Prostate gland (tissue), 2 donors: ENCODE data around the gene TLR9. TPM values are rescaled to one million over a fixed set of nuclear protein-coding genes. Genes with fewer than 3 reads are reported as not detected.
A peak's percentile ranks its signal among the peaks of the same experiment; 100 is the strongest.

Experiments
- DNase-seq: peaks from one replicate; pipeline ENCODE4 v3.0.0-alpha.2; 2019; ENCODE audit warnings: low spot score
- H3K27ac ChIP-seq, 2 donors: fragments of 200-600 bp; sonication (generic); 2 replicates each; pipeline ENCODE4 v1.5.1; 2017 to 2019
- H3K27me3 ChIP-seq: fragments of 200-600 bp; sonication (generic); replicated peaks from 2 replicates; pipeline ENCODE4 v1.5.1; 2019; ENCODE audit not compliant: insufficient read depth
- H3K36me3 ChIP-seq, 2 donors: fragments of 200-600 bp; sonication (generic); 1 replicate in 1 of 2; 2 replicates in 1 of 2; pipeline versions ENCODE4 v1.5.1 to v1.8.1; 2017 to 2019
- H3K4me1 ChIP-seq: fragments of 200-600 bp; sonication (generic); replicated peaks from 2 replicates; pipeline ENCODE4 v1.5.1; 2019
- H3K4me3 ChIP-seq, 2 donors: fragments of 200-600 bp; sonication (generic); 2 replicates each; pipeline ENCODE4 v1.5.1; 2017 to 2019
- H3K9me3 ChIP-seq: fragments of 200-600 bp; sonication (generic); 2 replicates; pipeline ENCODE4 v1.5.1; 2017
- POLR2A ChIP-seq: fragments of 450-650 bp; IDR thresholded peaks from one replicate; pipeline ENCODE4 v1.6.1; 2016; ENCODE audit warnings: antibody characterized with exemption, mild to moderate bottlenecking
- POLR2AphosphoS5 ChIP-seq: sonication (generic); formaldehyde crosslinking; IDR thresholded peaks from one replicate; pipeline ENCODE4 v1.6.1; 2017; ENCODE audit warnings: antibody characterized with exemption
- WGBS: methylation state at CpG from one replicate; pipeline ENCODE4 v1.1.5; 2018; 5-methylcytosine and 5-hydroxymethylcytosine counted together
- intact Hi-C: fragments of 100-400 bp; cut with DNase I; formaldehyde crosslinking; loops from one replicate; pipeline ENCODE4 v1.14.2; 2022
- total RNA-seq, 2 donors: library from RNA; depleted of rRNA; stranded (reverse); fragments of >200 nt; gene quantifications; one replicate each; pipeline ENCODE4 v1.1.0, GENCODE V29; 2016
- TF ChIP-seq, protein P1 (sequence below), 4 experiments: fragments of 200-600 bp in 2 of 4; fragments of 450-650 bp in 2 of 4; sonication (generic) in 2 of 4; IDR thresholded peaks; 1 replicate in 3 of 4; 2 replicates in 1 of 4; pipeline ENCODE4 v1.5.1; 2016 to 2019; ENCODE audit warnings: antibody characterized with exemption in 4 of 4, mild to moderate bottlenecking in 2 of 4, moderate library complexity in 2 of 4

TLR9 gene
- total RNA-seq, 2 donors from 2014 or later, result 0.17 TPM; not detected in 1

DNA sequence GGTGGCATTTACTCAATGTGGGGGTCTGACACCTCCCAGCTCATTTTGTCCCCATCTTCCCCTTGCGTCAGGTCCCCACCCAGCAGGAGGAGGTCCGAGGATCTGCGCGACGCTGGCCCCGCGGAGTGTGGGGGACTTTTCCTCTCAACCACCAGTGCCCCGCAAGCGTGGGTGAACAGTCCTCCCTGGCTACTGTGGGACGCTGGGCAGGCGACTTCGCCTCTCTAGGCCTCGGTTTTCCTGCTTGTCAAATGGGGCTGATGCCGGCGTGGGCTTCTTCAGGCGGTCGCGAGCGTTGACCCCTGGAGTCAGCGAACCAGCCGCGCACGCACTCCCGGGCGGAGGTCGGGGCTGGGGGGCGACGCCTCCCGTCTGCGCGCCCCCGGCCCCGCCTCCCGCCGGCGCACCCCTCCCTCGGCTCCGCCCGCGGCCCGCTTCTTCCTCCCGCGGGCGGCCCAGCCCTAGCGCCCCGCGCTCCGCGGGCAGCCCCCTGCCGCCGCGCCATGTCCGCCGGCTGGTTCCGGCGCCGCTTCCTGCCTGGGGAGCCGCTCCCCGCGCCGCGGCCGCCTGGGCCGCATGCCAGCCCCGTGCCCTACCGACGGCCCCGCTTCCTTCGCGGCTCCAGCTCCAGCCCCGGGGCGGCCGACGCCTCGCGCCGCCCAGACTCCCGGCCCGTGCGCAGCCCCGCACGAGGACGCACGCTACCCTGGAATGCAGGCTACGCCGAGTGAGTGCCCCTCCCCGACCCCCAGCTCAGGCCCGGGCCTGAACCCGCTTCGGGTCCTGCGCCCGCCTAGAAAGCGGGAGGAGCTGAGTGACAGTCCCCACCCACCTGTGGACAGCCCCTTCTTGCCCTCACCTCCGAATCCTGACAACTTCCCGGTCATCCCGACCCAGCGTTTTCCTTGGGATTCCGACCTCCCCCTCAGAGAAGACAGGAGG is 20.1 kb upstream of the TLR9 start, which contains the start of gene PPM1M:
TSS of gene PPM1M (plus strand) at position 438 of the 942 bp plus-strand sequence. CDS start at position 504, 66 bp downstream.
- no peak for TF ChIP-seq POLR2AphosphoS5
- TF ChIP-seq POLR2A, result no peak
- TF ChIP-seq, protein P1, sequence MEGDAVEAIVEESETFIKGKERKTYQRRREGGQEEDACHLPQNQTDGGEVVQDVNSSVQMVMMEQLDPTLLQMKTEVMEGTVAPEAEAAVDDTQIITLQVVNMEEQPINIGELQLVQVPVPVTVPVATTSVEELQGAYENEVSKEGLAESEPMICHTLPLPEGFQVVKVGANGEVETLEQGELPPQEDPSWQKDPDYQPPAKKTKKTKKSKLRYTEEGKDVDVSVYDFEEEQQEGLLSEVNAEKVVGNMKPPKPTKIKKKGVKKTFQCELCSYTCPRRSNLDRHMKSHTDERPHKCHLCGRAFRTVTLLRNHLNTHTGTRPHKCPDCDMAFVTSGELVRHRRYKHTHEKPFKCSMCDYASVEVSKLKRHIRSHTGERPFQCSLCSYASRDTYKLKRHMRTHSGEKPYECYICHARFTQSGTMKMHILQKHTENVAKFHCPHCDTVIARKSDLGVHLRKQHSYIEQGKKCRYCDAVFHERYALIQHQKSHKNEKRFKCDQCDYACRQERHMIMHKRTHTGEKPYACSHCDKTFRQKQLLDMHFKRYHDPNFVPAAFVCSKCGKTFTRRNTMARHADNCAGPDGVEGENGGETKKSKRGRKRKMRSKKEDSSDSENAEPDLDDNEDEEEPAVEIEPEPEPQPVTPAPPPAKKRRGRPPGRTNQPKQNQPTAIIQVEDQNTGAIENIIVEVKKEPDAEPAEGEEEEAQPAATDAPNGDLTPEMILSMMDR (IDR thresholded peaks at IDR 0.05), result no peak
- no peak for DNase-seq
- no peaks in the 10 kb centered on the region for H3K27me3 ChIP-seq
- peak within 1 kb of the TSS; percentile 59 to 62 for H3K4me3 ChIP-seq
- H3K27ac ChIP-seq, result peak within 1 kb of the TSS; percentile 74 to 76
- H3K9me3 ChIP-seq, result no peaks in the 10 kb centered on the region
- H3K36me3 ChIP-seq, result no peaks in the 10 kb centered on the region
- 3% methylated on average over 53 of the region's 98 CpGs for WGBS
- intact Hi-C loops, result no loop called here
- H3K4me1 ChIP-seq, result no peaks in the 10 kb centered on the region

DNA sequence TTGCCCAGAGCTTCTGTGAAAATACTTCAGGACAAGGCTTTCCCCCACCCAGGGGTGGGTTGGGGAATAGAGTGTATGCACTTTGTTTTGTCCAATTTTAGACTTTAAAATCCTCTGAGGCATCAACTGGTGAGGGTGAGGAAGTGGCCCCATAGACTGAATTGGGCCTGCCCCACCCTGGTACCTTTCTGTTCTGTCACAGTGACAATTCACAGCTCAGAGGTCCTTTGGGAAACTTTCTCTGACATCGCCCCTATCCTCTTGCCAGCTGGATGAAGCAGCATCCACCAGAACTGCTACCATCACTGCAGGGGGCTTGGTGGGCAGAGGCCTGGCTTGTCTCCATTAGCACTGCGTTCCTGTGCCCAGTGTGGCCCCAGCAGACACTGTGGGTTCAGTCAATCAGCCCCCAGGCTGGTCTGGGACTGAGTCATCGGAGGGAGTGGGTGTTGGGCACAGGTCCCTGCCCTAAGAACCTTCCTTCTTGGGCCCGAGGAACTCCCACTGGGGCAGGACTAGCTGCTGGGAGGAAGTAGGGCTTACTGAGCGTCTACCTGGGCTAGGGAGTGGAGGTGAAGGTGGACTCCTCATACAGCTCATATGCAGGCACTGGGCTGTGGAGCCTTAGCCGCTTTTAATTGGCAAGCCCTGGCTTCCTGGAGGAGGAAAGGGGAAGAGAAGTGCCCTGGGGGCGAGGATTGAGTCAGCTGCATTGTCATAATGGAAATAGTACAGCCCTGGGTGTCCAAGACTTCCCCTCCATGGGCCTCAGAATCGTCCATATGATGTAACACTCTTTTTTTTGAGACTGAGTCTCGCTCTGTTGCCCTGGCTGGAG is 18.6 kb upstream of the TLR9 start:
- no peaks in the 10 kb centered on the region for H3K36me3 ChIP-seq
- intact Hi-C loops, result no loop called here
- no peaks in the 10 kb centered on the region for H3K27me3 ChIP-seq
- no peak for TF ChIP-seq POLR2AphosphoS5
- no peak for TF ChIP-seq POLR2A
- TF ChIP-seq, protein P1 (IDR thresholded peaks at IDR 0.05), result no peak
- H3K4me1 ChIP-seq, result no peaks in the 10 kb centered on the region
- no peak overlapping the region for H3K4me3 ChIP-seq
- no peak for DNase-seq
- H3K27ac ChIP-seq, result no peak overlapping the region
- 80% methylated on average over 9 of the region's 9 CpGs for WGBS
- no peaks in the 10 kb centered on the region for H3K9me3 ChIP-seq

DNA sequence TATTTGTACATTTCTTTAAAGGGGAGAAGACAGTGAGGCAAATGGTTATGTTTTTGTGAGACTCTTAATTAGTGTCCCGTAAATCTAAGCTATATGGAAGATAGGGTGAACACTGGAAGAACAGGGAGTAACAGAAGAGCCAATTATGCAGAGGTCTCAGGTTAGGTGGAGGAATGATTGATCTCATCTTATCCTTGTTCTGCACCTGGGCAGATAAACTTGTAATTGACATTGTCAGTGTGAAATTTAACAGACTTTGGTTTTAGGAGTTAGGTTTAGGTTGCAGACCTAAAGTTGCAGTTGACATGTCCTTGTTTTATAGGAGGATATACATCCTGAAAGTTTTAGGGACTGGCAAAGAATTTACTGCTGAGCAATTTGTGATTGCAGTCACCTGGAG is 16.6 kb upstream of the TLR9 start:
- Histone ChIP-seq H3K27me3 (no peaks in the 10 kb centered on the region), H3K27ac (no peak overlapping the region), H3K4me1 (peaks cover 10% of the 10 kb centered on the region), H3K4me3 (no peak overlapping the region), H3K9me3 (no peaks in the 10 kb centered on the region), H3K36me3 (no peaks in the 10 kb centered on the region)
- intact Hi-C loops, result no loop called here
- 70% methylated on average over 1 of the region's 1 CpG for WGBS
- no peak for DNase-seq
- TF ChIP-seq POLR2A (no peak), POLR2AphosphoS5 (no peak)
- TF ChIP-seq, protein P1 (IDR thresholded peaks at IDR 0.05), result no peak

DNA sequence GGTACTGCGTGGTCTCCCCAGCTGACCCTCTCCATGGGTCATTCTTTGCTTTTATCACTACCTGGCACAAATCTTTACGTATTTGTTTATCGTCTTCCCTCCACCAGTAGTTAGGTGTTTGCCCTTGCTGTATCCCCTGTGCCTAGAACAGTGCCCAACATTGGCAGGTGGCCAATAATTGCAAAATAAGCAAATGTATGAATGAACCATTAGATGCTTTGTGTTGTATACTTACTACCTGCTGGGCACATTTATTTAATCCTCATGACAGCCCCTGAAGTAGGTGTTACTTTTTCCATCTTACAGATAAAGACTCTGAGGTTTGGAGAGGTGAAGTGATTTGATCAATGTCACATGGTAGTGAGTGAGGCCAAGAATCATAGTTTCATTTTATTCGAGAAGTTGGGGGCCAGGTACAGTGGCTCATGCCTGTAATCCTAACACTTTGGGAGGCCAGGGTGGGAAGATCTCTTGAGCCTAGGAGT is 15.5 kb upstream of the TLR9 start:
- H3K27ac ChIP-seq, result no peak overlapping the region

More for the DNA sequence above, 15.5 kb upstream of the TLR9 start:
- intact Hi-C loops, result no loop called here
- DNase-seq, result no peak
- TF ChIP-seq POLR2A (no peak), POLR2AphosphoS5 (no peak)
- TF ChIP-seq, protein P1 (IDR thresholded peaks at IDR 0.05), result no peak
- H3K4me3 ChIP-seq, result no peak overlapping the region
- no peaks in the 10 kb centered on the region for H3K27me3 ChIP-seq
- H3K4me1 ChIP-seq, result peaks cover 18% of the 10 kb centered on the region
- H3K9me3 ChIP-seq, result no peaks in the 10 kb centered on the region
- whole genome bisulfite sequencing, result 87% methylated on average over 4 of the region's 4 CpGs
- H3K36me3 ChIP-seq, result no peaks in the 10 kb centered on the region
